IMR-90 (cell line): Measurements from ENCODE around the gene METTL14. TPM values are rescaled to one million over a fixed set of nuclear protein-coding genes. Genes with fewer than 3 reads are reported as not detected.

Experiments used
- ATAC-seq: fragments of 200-7000 bp; cut with Tn5 transposase; 2 replicates; pipeline ENCODE4 v1.9.1; 2020; ENCODE audit warnings: low read depth, mild to moderate bottlenecking, moderate library complexity
- BruUV-seq: library from RNA; stranded (reverse); fragments of 400-500 nt; replicated peaks from 2 replicates; lab custom pipeline; 2021; lab: Mats Ljungman, UMichigan
- CTCF ChIA-PET: fragments of 300-600 bp; formaldehyde crosslinking; extraction: SDS; loops from one replicate; lab custom pipeline; 2021; ENCODE audit warnings: antibody characterized with exemption; lab: Yijun Ruan, JAX
- POLR2A ChIA-PET: fragments of 300-600 bp; sonication (Branson Sonifier 250); formaldehyde crosslinking; loops from one replicate; lab custom pipeline; 2022; ENCODE audit warnings: antibody characterized with exemption; ENCODE audit not compliant: unreplicated experiment; lab: Charles Lee
- DNase-seq: peaks from one replicate; pipeline ENCODE4 v3.0.0; 2013
- H2AFZ ChIP-seq: replicated peaks from 2 replicates; pipeline ENCODE3; 2013; ENCODE audit warnings: low read length, mild to moderate bottlenecking; ENCODE audit not compliant: poor library complexity
- H2AK5ac ChIP-seq: 2 replicates; pipeline ENCODE4 v1.6.1; 2013; ENCODE audit warnings: low read depth, low read length, inconsistent platforms
- H2AK9ac ChIP-seq: replicated peaks from 2 replicates; pipeline ENCODE3; 2013; ENCODE audit warnings: mild to moderate bottlenecking, low read depth, low read length, moderate library complexity; ENCODE audit not compliant: poor library complexity
- H2BK120ac ChIP-seq: 2 replicates; pipeline ENCODE4 v1.6.1; 2013; ENCODE audit warnings: low read depth, low read length, inconsistent platforms
- H2BK15ac ChIP-seq: 3 replicates; pipeline ENCODE4 v1.6.1; 2013; ENCODE audit warnings: low read depth, low read length, inconsistent platforms
- H2BK20ac ChIP-seq: 2 replicates; pipeline ENCODE4 v1.6.1; 2013; ENCODE audit warnings: low read depth, mild to moderate bottlenecking, inconsistent platforms, low read length, moderate library complexity
- H2BK5ac ChIP-seq: 2 replicates; pipeline ENCODE4 v1.6.1; 2013; ENCODE audit warnings: mild to moderate bottlenecking, low read depth, low read length, inconsistent platforms; ENCODE audit not compliant: poor library complexity, severe bottlenecking
- H3K14ac ChIP-seq: replicated peaks from 2 replicates; pipeline ENCODE4 v1.6.1; 2013; ENCODE audit warnings: low read depth, low read length, inconsistent platforms
- H3K18ac ChIP-seq: 2 replicates; pipeline ENCODE4 v1.6.1; 2013; ENCODE audit warnings: low read depth, low read length, control low read depth
- H3K23ac ChIP-seq: 2 replicates; pipeline ENCODE4 v1.6.1; 2013; ENCODE audit warnings: low read depth, low read length, inconsistent platforms
- H3K27ac ChIP-seq: 2 replicates; pipeline ENCODE4 v1.5.1; 2013; ENCODE audit warnings: mild to moderate bottlenecking, control low read depth, low read length; ENCODE audit not compliant: insufficient read depth
- H3K27me3 ChIP-seq: 2 replicates; pipeline ENCODE4 v1.6.1; 2013; ENCODE audit warnings: low read length; ENCODE audit not compliant: control insufficient read depth, insufficient read depth
- H3K36me3 ChIP-seq: 2 replicates; pipeline ENCODE4 v1.6.1; 2013; ENCODE audit warnings: low read length, mixed read lengths; ENCODE audit not compliant: control insufficient read depth, insufficient read depth
- H3K4ac ChIP-seq: 2 replicates; pipeline ENCODE4 v1.6.1; 2013; ENCODE audit warnings: low read depth, low read length, inconsistent platforms
- H3K4me1 ChIP-seq: 2 replicates; pipeline ENCODE4 v1.6.1; 2013; ENCODE audit warnings: low read length, mixed read lengths; ENCODE audit not compliant: control insufficient read depth, insufficient read depth
- H3K4me2 ChIP-seq: 2 replicates; pipeline ENCODE4 v1.6.1; 2013; ENCODE audit warnings: low read depth, mild to moderate bottlenecking, control low read depth, low read length, moderate library complexity
- H3K4me3 ChIP-seq: 2 replicates; pipeline ENCODE4 v1.5.1; 2013; ENCODE audit warnings: low read depth, mild to moderate bottlenecking, control low read depth, low read length, moderate library complexity; ENCODE audit not compliant: insufficient read depth
- H3K56ac ChIP-seq: 2 replicates; pipeline ENCODE4 v1.6.1; 2013; ENCODE audit warnings: low read length, inconsistent platforms; ENCODE audit not compliant: insufficient read depth; ENCODE audit errors: extremely low read depth
- H3K79me1 ChIP-seq, 2 experiments: 2 replicates each; pipeline ENCODE4 v1.6.1; 2013; ENCODE audit warnings: low read length in 2 of 2, inconsistent platforms in 1 of 2, low read depth in 1 of 2
- H3K9ac ChIP-seq: 2 replicates; pipeline ENCODE4 v1.6.1; 2013; ENCODE audit warnings: low read depth, low read length, control low read depth
- H3K9me1 ChIP-seq: 2 replicates; pipeline ENCODE4 v1.6.1; 2013; ENCODE audit warnings: low read length, inconsistent platforms; ENCODE audit not compliant: insufficient read depth
- H3K9me3 ChIP-seq: 2 replicates; pipeline ENCODE4 v1.6.1; 2013; ENCODE audit warnings: low read length; ENCODE audit not compliant: control insufficient read depth, insufficient read depth
- H4K20me1 ChIP-seq: 2 replicates; pipeline ENCODE4 v1.6.1; 2013; ENCODE audit warnings: low read length, inconsistent platforms; ENCODE audit not compliant: insufficient read depth
- H4K5ac ChIP-seq: 2 replicates; pipeline ENCODE4 v1.6.1; 2013; ENCODE audit warnings: mild to moderate bottlenecking, low read depth, low read length, control low read depth
- H4K8ac ChIP-seq, 2 experiments: 2 replicates each; pipeline ENCODE4 v1.6.1; 2013; ENCODE audit warnings: low read depth in 2 of 2, low read length in 2 of 2, control low read depth in 1 of 2, inconsistent platforms in 1 of 2
- H4K91ac ChIP-seq: 2 replicates; pipeline ENCODE4 v1.6.1; 2013; ENCODE audit warnings: low read depth, low read length, inconsistent platforms; ENCODE audit not compliant: insufficient read depth
- CEBPB ChIP-seq: IDR thresholded peaks from 2 replicates; pipeline ENCODE4 v1.6.1; 2012; ENCODE audit warnings: low read depth, low read length, improper control_type of control experiment
- CHD1 ChIP-seq: IDR thresholded peaks from 2 replicates; pipeline ENCODE4 v1.6.1; 2012; ENCODE audit warnings: low read depth, low read length, improper control_type of control experiment
- FOS ChIP-seq: fragments of 150-350 bp; IDR thresholded peaks from 2 replicates; pipeline ENCODE4 v1.6.1; 2016; ENCODE audit warnings: low read depth, low read length
- MAFK ChIP-seq: IDR thresholded peaks from 2 replicates; pipeline ENCODE4 v1.6.1; 2012; ENCODE audit warnings: low read depth, low read length, improper control_type of control experiment
- MAZ ChIP-seq: IDR thresholded peaks from 2 replicates; pipeline ENCODE4 v1.6.1; 2012; ENCODE audit warnings: low read depth, mild to moderate bottlenecking, low read length, improper control_type of control experiment, moderate library complexity, borderline replicate concordance
- RAD21 ChIP-seq: IDR thresholded peaks from 2 replicates; pipeline ENCODE4 v1.6.1; 2012; ENCODE audit warnings: low read length, improper control_type of control experiment
- SMC3 ChIP-seq: fragments of 150-350 bp; IDR thresholded peaks from 2 replicates; pipeline ENCODE4 v1.6.1; 2016; ENCODE audit warnings: low read depth, mild to moderate bottlenecking, antibody characterized with exemption, low read length, moderate library complexity
- WGBS, 2 experiments: methylation state at CpG; one replicate each; pipeline versions ENCODE4 v1.1.5 to v1.1.7; 2013; ENCODE audit warnings: missing lambda C conversion rate in 2 of 2; ENCODE audit not compliant: insufficient read length in 1 of 2; ENCODE audit errors: extremely low coverage in 2 of 2; 5-methylcytosine and 5-hydroxymethylcytosine counted together
- dilution Hi-C: fragments of 300-500 bp; cut with HindIII; formaldehyde crosslinking; loops from one replicate; pipeline ENCODE4 v1.14.3; 2018; ENCODE audit warnings: low sequenced_read_pairs; ENCODE audit not compliant: unreplicated experiment
- in situ Hi-C: fragments of 300-500 bp; cut with MboI; formaldehyde crosslinking; loops from 3 replicates; pipeline ENCODE4 v1.14.3; 2019; ENCODE audit warnings: low sequenced_read_pairs, inconsistent platforms, mixed read lengths
- intact Hi-C: fragments of 100-400 bp; cut with micrococcal nuclease; formaldehyde crosslinking; loops from 2 replicates; pipeline ENCODE4 v1.10.0; 2022
- polyA plus RNA-seq, 3 experiments: library from polyadenylated mRNA; depleted of rRNA; stranded (reverse); fragments of >200 nt; gene quantifications; 2 replicates each; pipeline ENCODE4 v1.2.3, GENCODE V29; 2012; ENCODE audit warnings: low replicate concordance in 1 of 3
- total RNA-seq: library from RNA; depleted of rRNA; stranded (reverse); fragments of >200 nt; gene quantifications from 2 replicates; pipeline ENCODE4 v1.2.3, GENCODE V29; 2012
- TF ChIP-seq, protein P1 (sequence below): conservative IDR thresholded peaks from 2 replicates; pipeline ENCODE4 v1.5.1; 2012; ENCODE audit warnings: mild to moderate bottlenecking, low read depth, low read length, improper control_type of control experiment

METTL14 gene
- total and polyA plus RNA-seq, 2 of the 4 experiments (the other 2 are of a cell fraction) = 5.0 to 9.3 TPM

DNA sequence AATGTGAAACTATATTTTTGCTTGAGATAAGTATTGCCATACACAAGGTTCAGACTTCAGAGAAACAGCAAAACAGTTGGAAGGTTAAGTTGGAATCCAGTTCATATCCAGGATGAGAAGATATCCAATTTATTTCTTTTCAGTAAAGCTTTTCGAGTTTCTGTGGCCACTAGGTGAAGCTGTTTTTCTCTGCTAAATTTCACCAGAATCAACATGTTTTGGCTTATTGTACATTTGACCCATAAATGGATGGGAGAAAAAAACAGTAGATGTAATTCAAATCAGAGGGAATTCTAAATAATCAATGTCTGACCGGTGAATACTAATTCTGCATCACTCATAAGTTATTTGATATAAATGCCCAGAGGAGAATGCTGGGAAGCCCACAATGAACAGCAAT, 9.1 kb upstream of the METTL14 start:
- Histone ChIP-seq H3K4me1 (no peaks in the 10 kb centered on the region), H3K4me2 (no peak overlapping the region), H3K27me3 (no peaks in the 10 kb centered on the region; the same call in none of the 2 replicates), H3K4me3 (no peak overlapping the region), H3K23ac (no peak overlapping the region), H4K20me1 (no peaks in the 10 kb centered on the region), H4K8ac (no peak overlapping the region), H3K56ac (no peak overlapping the region), H2BK120ac (no peak overlapping the region), H2BK5ac (no peak overlapping the region), H2AFZ (no peak overlapping the region), H2BK20ac (no peak overlapping the region), H2AK9ac (no peak overlapping the region), H4K91ac (no peak overlapping the region), H3K9ac (no peak overlapping the region), H3K79me1 (no peaks in the 10 kb centered on the region), H3K14ac (no peak overlapping the region), H4K5ac (no peak overlapping the region), H2AK5ac (no peak overlapping the region), H3K18ac (no peak overlapping the region), H3K9me1 (no peaks in the 10 kb centered on the region), H3K9me3 (no peaks in the 10 kb centered on the region), H3K4ac (no peak overlapping the region), H2BK15ac (no peak overlapping the region), H3K27ac (no peak overlapping the region), H3K36me3 (no peaks in the 10 kb centered on the region)
- ChIA-PET POLR2A (no interaction called here), CTCF (no interaction called here)
- intact Hi-C loops = loop anchor here (5.0 kb wide), 1 partner anchor 291 kb away; no protein-coding TSS in a partner anchor
- no CpG with 5 or more reads among the region's 2 CpGs for WGBS, 2 experiments
- in situ Hi-C loops = no loop called here
- ATAC-seq (no peak), DNase-seq (no peak)
- BruUV-seq = no TSS peak
- dilution Hi-C loops = no loop called here
- TF ChIP-seq CHD1 (no peak), SMC3 (no peak), CEBPB (no peak), RAD21 (no peak), FOS (no peak), MAZ (no peak), MAFK (no peak)
- TF ChIP-seq, protein P1, sequence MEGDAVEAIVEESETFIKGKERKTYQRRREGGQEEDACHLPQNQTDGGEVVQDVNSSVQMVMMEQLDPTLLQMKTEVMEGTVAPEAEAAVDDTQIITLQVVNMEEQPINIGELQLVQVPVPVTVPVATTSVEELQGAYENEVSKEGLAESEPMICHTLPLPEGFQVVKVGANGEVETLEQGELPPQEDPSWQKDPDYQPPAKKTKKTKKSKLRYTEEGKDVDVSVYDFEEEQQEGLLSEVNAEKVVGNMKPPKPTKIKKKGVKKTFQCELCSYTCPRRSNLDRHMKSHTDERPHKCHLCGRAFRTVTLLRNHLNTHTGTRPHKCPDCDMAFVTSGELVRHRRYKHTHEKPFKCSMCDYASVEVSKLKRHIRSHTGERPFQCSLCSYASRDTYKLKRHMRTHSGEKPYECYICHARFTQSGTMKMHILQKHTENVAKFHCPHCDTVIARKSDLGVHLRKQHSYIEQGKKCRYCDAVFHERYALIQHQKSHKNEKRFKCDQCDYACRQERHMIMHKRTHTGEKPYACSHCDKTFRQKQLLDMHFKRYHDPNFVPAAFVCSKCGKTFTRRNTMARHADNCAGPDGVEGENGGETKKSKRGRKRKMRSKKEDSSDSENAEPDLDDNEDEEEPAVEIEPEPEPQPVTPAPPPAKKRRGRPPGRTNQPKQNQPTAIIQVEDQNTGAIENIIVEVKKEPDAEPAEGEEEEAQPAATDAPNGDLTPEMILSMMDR = 0 out of 2 replicates have a peak, but pooled peaks have one; percentile 15
